ENCODE data around the gene SIL1. TPM values are rescaled to one million over a fixed set of nuclear protein-coding genes. Genes with fewer than 3 reads are reported as not detected.

The SIL1 gene
- total RNA-seq, 2 experiments from 2014 or later, result 27.2 to 30.3 TPM

GRCh38 chr5:138901716-138902115 is 296.5 kb downstream of the SIL1 start:
- no peaks in the 10 kb centered on the region for H3K9me3 Mint-ChIP-seq
- DNase-seq, result no peak
- peaks cover 10% of the 10 kb centered on the region for H3K4me1 Mint-ChIP-seq (ENCODE audit: low read depth)
- POLR2A ChIA-PET, result no interaction called here
- H3K4me3 Mint-ChIP-seq, result no peak overlapping the region
- intact Hi-C loops (cut with micrococcal nuclease), result no loop called here
- peaks cover 15% of the 10 kb centered on the region for H3K36me3 Mint-ChIP-seq
- peaks cover 2% of the 10 kb centered on the region for H3K27me3 Mint-ChIP-seq
- CTCF ChIA-PET, result no interaction called here
- no peak overlapping the region for H3K27ac Mint-ChIP-seq

DNA sequence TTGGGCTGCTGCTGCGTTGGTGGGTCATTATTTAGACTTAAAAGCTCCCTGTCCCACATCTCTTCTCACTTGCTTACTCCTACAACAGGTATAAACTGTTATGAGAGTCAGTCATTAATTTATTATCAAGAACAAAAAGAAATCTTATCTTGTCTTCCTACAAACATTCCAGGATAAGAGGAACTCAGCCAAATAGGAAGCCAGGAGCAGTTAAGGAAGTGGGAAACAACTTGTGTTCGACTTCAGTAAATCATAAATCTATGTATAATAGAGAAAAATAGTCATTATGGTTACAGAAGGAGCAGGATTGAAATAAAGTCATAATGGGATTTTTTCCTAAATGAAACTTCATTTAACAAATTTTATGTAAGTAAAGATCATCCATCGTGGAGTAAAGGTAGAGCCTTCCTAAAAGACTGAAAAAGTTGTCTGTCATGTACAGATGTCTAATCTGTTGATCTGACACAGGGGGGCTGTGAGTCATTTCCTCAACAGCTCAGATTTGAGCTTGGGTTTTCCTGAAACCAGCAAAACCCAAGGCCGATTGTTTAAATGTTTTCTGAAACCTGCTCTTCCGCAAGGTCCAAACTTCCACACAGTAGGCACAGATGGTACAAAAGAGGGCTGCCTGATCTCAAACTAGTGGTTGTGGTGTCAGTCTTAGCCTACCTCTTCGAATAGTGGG is 297.7 kb downstream of the SIL1 start:
- CTCF ChIA-PET, result no interaction called here
- no peaks in the 10 kb centered on the region for H3K9me3 Mint-ChIP-seq

DNA sequence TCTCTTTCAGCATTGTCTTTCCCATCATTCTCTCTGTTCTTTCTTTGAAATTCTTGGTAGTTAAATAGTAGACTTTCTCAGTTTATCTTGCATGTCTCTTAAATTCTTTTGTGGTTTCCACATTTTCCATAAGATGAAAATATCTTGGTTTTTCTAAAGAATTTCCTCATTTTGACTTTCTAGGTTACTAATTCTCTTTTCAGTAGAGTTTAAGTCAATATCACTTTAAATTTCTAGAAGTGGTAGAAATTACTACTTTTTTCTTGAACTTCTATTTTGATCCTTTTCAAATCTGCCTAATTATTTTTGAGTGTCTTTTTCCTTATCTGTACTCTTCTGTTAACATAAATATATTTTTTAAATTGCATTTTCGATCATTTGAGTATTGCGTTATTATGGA is 299.4 kb downstream of the SIL1 start:
- peaks cover 11% of the 10 kb centered on the region for H3K36me3 Mint-ChIP-seq
- no peak for DNase-seq
- no peak overlapping the region for H3K4me3 Mint-ChIP-seq
- intact Hi-C loops (cut with micrococcal nuclease), result no loop called here
- H3K9me3 Mint-ChIP-seq, result no peaks in the 10 kb centered on the region
- H3K27ac Mint-ChIP-seq, result no peak overlapping the region
- H3K27me3 Mint-ChIP-seq, result peaks cover 2% of the 10 kb centered on the region
- POLR2A ChIA-PET, result no interaction called here
- CTCF ChIA-PET, result no interaction called here
- peaks cover 10% of the 10 kb centered on the region for H3K4me1 Mint-ChIP-seq (ENCODE audit: low read depth)

More for the DNA sequence above, 297.7 kb downstream of the SIL1 start:
- Mint-ChIP-seq H3K27me3 (peaks cover 2% of the 10 kb centered on the region), H3K36me3 (peaks cover 15% of the 10 kb centered on the region), H3K4me1 (ENCODE audit: low read depth) (peaks cover 10% of the 10 kb centered on the region), H3K4me3 (no peak overlapping the region), H3K27ac (no peak overlapping the region)
- intact Hi-C loops (cut with micrococcal nuclease), result no loop called here
- POLR2A ChIA-PET, result no interaction called here
- peak; percentile 33 for DNase-seq

DNA sequence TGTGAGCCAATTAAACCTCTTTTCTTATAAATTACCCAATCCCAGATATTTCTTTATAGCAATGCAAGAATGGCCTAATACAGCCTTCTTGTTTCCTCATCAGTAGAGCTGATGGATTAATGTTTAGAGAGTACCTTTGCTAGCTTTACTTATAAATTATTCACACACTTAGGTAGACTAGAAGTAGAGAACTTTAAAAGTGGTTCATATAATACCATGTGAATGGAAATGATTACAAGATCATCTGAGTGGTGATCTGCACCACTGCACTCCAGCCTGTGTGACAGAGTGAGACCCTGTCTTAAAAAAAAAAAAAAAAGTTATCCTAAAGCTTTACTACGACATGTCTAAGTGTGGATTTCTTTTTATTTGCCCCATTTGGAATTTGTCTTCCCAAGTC is 299.9 kb downstream of the SIL1 start:
- Mint-ChIP-seq H3K27me3 (peaks cover 2% of the 10 kb centered on the region), H3K4me3 (no peak overlapping the region), H3K9me3 (no peaks in the 10 kb centered on the region), H3K27ac (no peak overlapping the region), H3K36me3 (peaks cover 9% of the 10 kb centered on the region), H3K4me1 (ENCODE audit: low read depth) (peaks cover 10% of the 10 kb centered on the region)
- no peak for DNase-seq
- intact Hi-C loops (cut with micrococcal nuclease), result no loop called here
- POLR2A ChIA-PET, result no interaction called here
- CTCF ChIA-PET, result no interaction called here

Other genes starting within 250 kb of the SIL1 start
- gene MATR3, start 95.4 kb upstream of the SIL1 start, total RNA-seq, result 100 to 1,000 TPM; 163 to 179 TPM
- 100 to 1,000 TPM; 104 to 110 TPM for gene PAIP2, start 143.5 kb upstream of the SIL1 start, total RNA-seq
- 1 to 10 TPM; 1.0 to 1.4 TPM for gene SLC23A1, start 184.9 kb upstream of the SIL1 start, total RNA-seq
- 10 to 100 TPM; 24.0 to 26.3 TPM for gene MZB1, start 191.5 kb upstream of the SIL1 start, total RNA-seq
- 1 to 10 TPM; 3.8 to 3.9 TPM for gene PROB1, start 196.7 kb upstream of the SIL1 start, total RNA-seq
- gene SPATA24, start 205.7 kb upstream of the SIL1 start, total RNA-seq, result 1 to 10 TPM; 3.7 to 5.2 TPM
- 10 to 100 TPM; 54.1 to 56.0 TPM for gene DNAJC18, start 241.2 kb upstream of the SIL1 start, total RNA-seq

Data from activated CD4-positive, alpha-beta memory T cell treated with anti-CD3 and anti-CD28 coated beads for 36 hours (primary cell).